WTC11 (cell line): ENCODE measurements around the gene ZNF764. TPM values are rescaled to one million over a fixed set of nuclear protein-coding genes. Genes with fewer than 3 reads are reported as not detected.

Experiments used
- ATAC-seq: fragments of 200-7000 bp; cut with Tn5 transposase; 2 replicates; pipeline ENCODE4 v1.10.0; 2021; ENCODE audit warnings: mild to moderate bottlenecking, moderate library complexity
- CTCF ChIA-PET: fragments of 300-600 bp; sonication (Branson Sonifier 250); formaldehyde crosslinking; loops from one replicate; lab custom pipeline; 2021; ENCODE audit warnings: antibody characterized with exemption; lab: Charles Lee
- POLR2A ChIA-PET: fragments of 350-600 bp; sonication (Branson Sonifier 250); formaldehyde crosslinking; loops from one replicate; lab custom pipeline; 2021; ENCODE audit warnings: antibody characterized with exemption; lab: Charles Lee
- DNase-seq: peaks from one replicate; pipeline ENCODE4 v3.0.0; 2021; ENCODE audit warnings: low spot score
- H3K27ac Mint-ChIP-seq: 2 replicates; pipeline ENCODE4 v1.8.0; 2021; ENCODE audit warnings: mixed read lengths
- H3K27me3 Mint-ChIP-seq: 2 replicates; pipeline ENCODE4 v1.8.0; 2021; ENCODE audit warnings: low read depth, mild to moderate bottlenecking, moderate library complexity, mixed read lengths
- H3K36me3 Mint-ChIP-seq: 2 replicates; pipeline ENCODE4 v1.8.0; 2021; ENCODE audit warnings: mixed read lengths
- H3K4me1 Mint-ChIP-seq: 2 replicates; pipeline ENCODE4 v1.8.0; 2022; ENCODE audit warnings: mixed read lengths
- H3K4me3 Mint-ChIP-seq: 2 replicates; pipeline ENCODE4 v1.8.0; 2021; ENCODE audit warnings: mild to moderate bottlenecking, moderate library complexity, mixed read lengths
- H3K9me3 Mint-ChIP-seq: 2 replicates; pipeline ENCODE4 v1.8.0; 2021; ENCODE audit warnings: mixed read lengths
- CREM ChIP-seq: sonication (generic); formaldehyde crosslinking; IDR thresholded peaks from 2 replicates; pipeline ENCODE4 v1.8.1; 2022; ENCODE audit warnings: mild to moderate bottlenecking, missing genetic modification reagents, moderate library complexity
- GTF2I ChIP-seq: fragments of 250-450 bp; sonication (Bioruptor Pico); conservative IDR thresholded peaks from 2 replicates; pipeline ENCODE4 v1.4.0; 2021; ENCODE audit warnings: mild to moderate bottlenecking
- IRF2 ChIP-seq: sonication (generic); formaldehyde crosslinking; IDR thresholded peaks from 2 replicates; pipeline ENCODE4 v1.8.0; 2022; ENCODE audit warnings: low read depth, missing genetic modification reagents, borderline replicate concordance
- JAZF1 ChIP-seq: fragments of 250-450 bp; sonication (Bioruptor Pico); IDR thresholded peaks from 2 replicates; pipeline ENCODE4 v1.9.0; 2021; ENCODE audit warnings: moderate library complexity, mild to moderate bottlenecking, inconsistent platforms
- JUN ChIP-seq: sonication (generic); formaldehyde crosslinking; IDR thresholded peaks from 2 replicates; pipeline ENCODE4 v1.8.0; 2023; ENCODE audit warnings: mild to moderate bottlenecking, missing genetic modification reagents
- MXD4 ChIP-seq: fragments of 250-450 bp; sonication (Bioruptor Pico); IDR thresholded peaks from 2 replicates; pipeline ENCODE4 v1.8.0; 2021; ENCODE audit warnings: mild to moderate bottlenecking, moderate library complexity, borderline replicate concordance
- MYBL2 ChIP-seq: sonication (generic); formaldehyde crosslinking; IDR thresholded peaks from 2 replicates; pipeline ENCODE4 v1.8.1; 2023; ENCODE audit warnings: mild to moderate bottlenecking, moderate library complexity, missing genetic modification reagents
- NFYB ChIP-seq: sonication (generic); formaldehyde crosslinking; conservative IDR thresholded peaks from 2 replicates; pipeline ENCODE4 v1.8.0; 2022; ENCODE audit warnings: low read depth, missing genetic modification reagents
- ZNF121 ChIP-seq: sonication (generic); formaldehyde crosslinking; IDR thresholded peaks from 2 replicates; pipeline ENCODE4 v1.8.0; 2023; ENCODE audit warnings: missing genetic modification reagents
- total RNA-seq: library from RNA; stranded (reverse); gene quantifications from 3 replicates; pipeline ENCODE4 v1.2.3, GENCODE V29; 2021
- TF ChIP-seq, protein P1 (sequence below): sonication (generic); formaldehyde crosslinking; IDR thresholded peaks from 2 replicates; pipeline ENCODE4 v1.8.1; 2023; ENCODE audit warnings: mild to moderate bottlenecking, moderate library complexity, missing genetic modification reagents
- TF ChIP-seq, protein P2 (sequence below): sonication (generic); formaldehyde crosslinking; IDR thresholded peaks from 2 replicates; pipeline ENCODE4 v1.8.1; 2022; ENCODE audit warnings: low read depth, missing genetic modification reagents, borderline replicate concordance
- TF ChIP-seq, protein P3 (sequence below): sonication (generic); formaldehyde crosslinking; IDR thresholded peaks from 2 replicates; pipeline ENCODE4 v1.8.0; 2022; ENCODE audit warnings: mild to moderate bottlenecking, missing genetic modification reagents
- TF ChIP-seq, protein P4 (sequence below): sonication (generic); formaldehyde crosslinking; IDR thresholded peaks from 2 replicates; pipeline ENCODE4 v1.8.1; 2023; ENCODE audit warnings: mild to moderate bottlenecking, missing genetic modification reagents
- TF ChIP-seq, protein P5 (sequence below): sonication (generic); formaldehyde crosslinking; IDR thresholded peaks from 2 replicates; pipeline ENCODE4 v1.8.0; 2022; ENCODE audit warnings: missing genetic modification reagents
- TF ChIP-seq, protein P6 (sequence below): fragments of 250-450 bp; sonication (Bioruptor Pico); IDR thresholded peaks from 2 replicates; pipeline ENCODE4 v1.9.0; 2021; ENCODE audit warnings: mild to moderate bottlenecking
- TF ChIP-seq, protein P7 (sequence below): sonication (generic); formaldehyde crosslinking; IDR thresholded peaks from 2 replicates; pipeline ENCODE4 v1.8.0; 2022; ENCODE audit warnings: mild to moderate bottlenecking, missing genetic modification reagents
- TF ChIP-seq, protein P8 (sequence below): sonication (generic); formaldehyde crosslinking; IDR thresholded peaks from 2 replicates; pipeline ENCODE4 v1.8.0; 2023; ENCODE audit warnings: missing genetic modification reagents
- TF ChIP-seq, protein P9 (sequence below): sonication (generic); formaldehyde crosslinking; IDR thresholded peaks from 2 replicates; pipeline ENCODE4 v1.8.1; 2022; ENCODE audit warnings: missing genetic modification reagents, borderline replicate concordance

Gene ZNF764
- total RNA-seq, 1 experiment from 2014 or later = 10.4 TPM

DNA sequence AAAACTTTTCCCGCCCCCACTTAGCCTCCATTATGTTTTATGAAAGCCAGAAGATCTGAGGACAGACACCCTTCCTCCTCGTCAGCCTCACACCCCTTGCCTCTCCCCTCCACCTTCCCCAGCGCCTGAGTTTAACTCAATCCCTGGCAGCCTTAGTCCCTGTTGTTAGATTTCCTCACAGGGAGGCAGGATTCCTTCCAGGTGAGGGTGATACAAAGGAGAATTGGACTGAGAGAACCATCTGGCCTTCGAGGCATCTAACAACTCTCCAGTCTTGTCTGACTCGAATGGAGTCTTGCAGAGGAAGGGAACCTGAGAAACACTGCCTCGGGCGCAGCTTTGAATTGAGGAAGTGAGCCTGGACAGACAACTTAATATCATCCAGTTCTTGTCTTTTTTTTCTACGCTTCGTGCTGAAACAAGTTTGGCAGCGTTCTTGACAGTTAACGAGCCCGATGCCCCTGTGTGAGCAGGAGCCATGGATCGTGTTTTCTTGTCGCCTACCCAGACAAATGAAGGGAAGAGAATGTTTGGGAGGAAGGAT lies 30.5 kb downstream of the ZNF764 start (continued):
- TF ChIP-seq, protein P1, sequence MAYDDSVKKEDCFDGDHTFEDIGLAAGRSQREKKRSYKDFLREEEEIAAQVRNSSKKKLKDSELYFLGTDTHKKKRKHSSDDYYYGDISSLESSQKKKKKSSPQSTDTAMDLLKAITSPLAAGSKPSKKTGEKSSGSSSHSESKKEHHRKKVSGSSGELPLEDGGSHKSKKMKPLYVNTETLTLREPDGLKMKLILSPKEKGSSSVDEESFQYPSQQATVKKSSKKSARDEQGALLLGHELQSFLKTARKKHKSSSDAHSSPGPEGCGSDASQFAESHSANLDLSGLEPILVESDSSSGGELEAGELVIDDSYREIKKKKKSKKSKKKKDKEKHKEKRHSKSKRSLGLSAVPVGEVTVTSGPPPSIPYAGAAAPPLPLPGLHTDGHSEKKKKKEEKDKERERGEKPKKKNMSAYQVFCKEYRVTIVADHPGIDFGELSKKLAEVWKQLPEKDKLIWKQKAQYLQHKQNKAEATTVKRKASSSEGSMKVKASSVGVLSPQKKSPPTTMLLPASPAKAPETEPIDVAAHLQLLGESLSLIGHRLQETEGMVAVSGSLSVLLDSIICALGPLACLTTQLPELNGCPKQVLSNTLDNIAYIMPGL (CRISPR knock-in tag) = no peak

DNA sequence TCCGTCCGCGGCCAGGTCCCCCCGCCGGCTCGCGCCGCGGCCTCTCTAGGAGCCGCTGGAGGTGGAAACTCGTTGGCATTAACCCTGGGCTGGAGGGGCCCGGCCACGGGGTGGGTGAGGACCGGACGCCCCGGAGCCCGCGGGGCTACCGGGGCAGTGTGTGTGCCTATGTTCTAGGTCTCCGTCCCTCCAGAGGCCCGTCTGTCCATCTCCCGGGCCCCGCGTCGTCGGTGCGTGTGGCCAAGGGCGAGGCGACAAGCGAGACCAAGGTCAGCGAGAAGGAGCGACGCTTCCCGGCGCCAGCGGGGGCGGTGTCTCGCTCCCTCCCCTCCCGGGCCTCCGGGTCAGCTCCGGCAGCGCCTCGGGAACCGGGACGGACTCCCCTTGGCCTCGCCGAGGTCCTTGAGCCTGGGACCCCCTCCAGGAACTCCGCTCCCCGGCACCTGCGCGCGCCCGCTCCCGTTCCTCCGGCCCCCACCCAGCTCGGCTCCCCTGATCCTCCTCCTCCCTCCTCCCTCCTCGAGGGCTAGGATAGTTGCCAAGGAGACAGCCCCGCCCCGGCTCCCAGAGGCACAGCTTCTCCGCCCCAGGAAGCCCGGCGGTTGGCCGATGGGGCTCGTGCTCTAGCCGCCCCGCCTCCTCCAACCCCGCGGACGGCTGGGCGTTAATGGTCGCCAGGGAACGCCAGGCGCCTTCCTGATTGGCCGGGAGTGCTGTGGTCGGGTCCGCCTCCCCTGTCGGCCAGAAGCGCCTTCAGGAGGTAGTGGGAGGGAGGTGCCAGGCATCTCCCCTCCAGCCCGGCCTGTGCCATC lies 31.1 kb downstream of the ZNF764 start:
- peak; percentile 99 for DNase-seq
- CTCF ChIA-PET = interaction anchor here (0.6 to 3.5 kb wide), 8 partner anchors 9 to 103 kb away, joined by 3 to 20 read pairs (median 4); partner anchors contain the start of gene DCTPP1
- H3K27me3 Mint-ChIP-seq = no peaks in the 10 kb centered on the region
- H3K36me3 Mint-ChIP-seq = peaks cover 11% of the 10 kb centered on the region; the same call in 1 of the 2 replicates
- H3K27ac Mint-ChIP-seq = peak overlapping the region; percentile 84
- POLR2A ChIA-PET = interaction anchor here (0.9 to 1.1 kb wide), 7 partner anchors 9 to 649 kb away, joined by 3 to 9 read pairs (median 3); partner anchors contain the start of genes ZNF688 and ZNF764
- H3K9me3 Mint-ChIP-seq = no peaks in the 10 kb centered on the region
- H3K4me3 Mint-ChIP-seq = peak overlapping the region; percentile 65
- peak; percentile 91 for ATAC-seq
- H3K4me1 Mint-ChIP-seq = peaks cover 16% of the 10 kb centered on the region
- 0 out of 2 replicates have a peak, but pooled peaks have one; percentile 26 for TF ChIP-seq MYBL2 (CRISPR knock-in tag)
- TF ChIP-seq, protein P2, sequence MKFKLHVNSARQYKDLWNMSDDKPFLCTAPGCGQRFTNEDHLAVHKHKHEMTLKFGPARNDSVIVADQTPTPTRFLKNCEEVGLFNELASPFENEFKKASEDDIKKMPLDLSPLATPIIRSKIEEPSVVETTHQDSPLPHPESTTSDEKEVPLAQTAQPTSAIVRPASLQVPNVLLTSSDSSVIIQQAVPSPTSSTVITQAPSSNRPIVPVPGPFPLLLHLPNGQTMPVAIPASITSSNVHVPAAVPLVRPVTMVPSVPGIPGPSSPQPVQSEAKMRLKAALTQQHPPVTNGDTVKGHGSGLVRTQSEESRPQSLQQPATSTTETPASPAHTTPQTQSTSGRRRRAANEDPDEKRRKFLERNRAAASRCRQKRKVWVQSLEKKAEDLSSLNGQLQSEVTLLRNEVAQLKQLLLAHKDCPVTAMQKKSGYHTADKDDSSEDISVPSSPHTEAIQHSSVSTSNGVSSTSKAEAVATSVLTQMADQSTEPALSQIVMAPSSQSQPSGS (CRISPR knock-in tag) = no peak
- TF ChIP-seq CREM (CRISPR knock-in tag) = no peak
- TF ChIP-seq IRF2 = no peak
- no peak for TF ChIP-seq MXD4
- TF ChIP-seq, protein P3, sequence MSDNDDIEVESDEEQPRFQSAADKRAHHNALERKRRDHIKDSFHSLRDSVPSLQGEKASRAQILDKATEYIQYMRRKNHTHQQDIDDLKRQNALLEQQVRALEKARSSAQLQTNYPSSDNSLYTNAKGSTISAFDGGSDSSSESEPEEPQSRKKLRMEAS (CRISPR knock-in tag) = no peak; the same call in none of the 2 replicates
- TF ChIP-seq NFYB (CRISPR knock-in tag) = 0 out of 2 replicates have a peak, but pooled peaks have one; percentile 37
- TF ChIP-seq, protein P4, sequence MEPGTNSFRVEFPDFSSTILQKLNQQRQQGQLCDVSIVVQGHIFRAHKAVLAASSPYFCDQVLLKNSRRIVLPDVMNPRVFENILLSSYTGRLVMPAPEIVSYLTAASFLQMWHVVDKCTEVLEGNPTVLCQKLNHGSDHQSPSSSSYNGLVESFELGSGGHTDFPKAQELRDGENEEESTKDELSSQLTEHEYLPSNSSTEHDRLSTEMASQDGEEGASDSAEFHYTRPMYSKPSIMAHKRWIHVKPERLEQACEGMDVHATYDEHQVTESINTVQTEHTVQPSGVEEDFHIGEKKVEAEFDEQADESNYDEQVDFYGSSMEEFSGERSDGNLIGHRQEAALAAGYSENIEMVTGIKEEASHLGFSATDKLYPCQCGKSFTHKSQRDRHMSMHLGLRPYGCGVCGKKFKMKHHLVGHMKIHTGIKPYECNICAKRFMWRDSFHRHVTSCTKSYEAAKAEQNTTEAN (CRISPR knock-in tag) = no peak
- TF ChIP-seq ZNF121 = no peak
- TF ChIP-seq, protein P5, sequence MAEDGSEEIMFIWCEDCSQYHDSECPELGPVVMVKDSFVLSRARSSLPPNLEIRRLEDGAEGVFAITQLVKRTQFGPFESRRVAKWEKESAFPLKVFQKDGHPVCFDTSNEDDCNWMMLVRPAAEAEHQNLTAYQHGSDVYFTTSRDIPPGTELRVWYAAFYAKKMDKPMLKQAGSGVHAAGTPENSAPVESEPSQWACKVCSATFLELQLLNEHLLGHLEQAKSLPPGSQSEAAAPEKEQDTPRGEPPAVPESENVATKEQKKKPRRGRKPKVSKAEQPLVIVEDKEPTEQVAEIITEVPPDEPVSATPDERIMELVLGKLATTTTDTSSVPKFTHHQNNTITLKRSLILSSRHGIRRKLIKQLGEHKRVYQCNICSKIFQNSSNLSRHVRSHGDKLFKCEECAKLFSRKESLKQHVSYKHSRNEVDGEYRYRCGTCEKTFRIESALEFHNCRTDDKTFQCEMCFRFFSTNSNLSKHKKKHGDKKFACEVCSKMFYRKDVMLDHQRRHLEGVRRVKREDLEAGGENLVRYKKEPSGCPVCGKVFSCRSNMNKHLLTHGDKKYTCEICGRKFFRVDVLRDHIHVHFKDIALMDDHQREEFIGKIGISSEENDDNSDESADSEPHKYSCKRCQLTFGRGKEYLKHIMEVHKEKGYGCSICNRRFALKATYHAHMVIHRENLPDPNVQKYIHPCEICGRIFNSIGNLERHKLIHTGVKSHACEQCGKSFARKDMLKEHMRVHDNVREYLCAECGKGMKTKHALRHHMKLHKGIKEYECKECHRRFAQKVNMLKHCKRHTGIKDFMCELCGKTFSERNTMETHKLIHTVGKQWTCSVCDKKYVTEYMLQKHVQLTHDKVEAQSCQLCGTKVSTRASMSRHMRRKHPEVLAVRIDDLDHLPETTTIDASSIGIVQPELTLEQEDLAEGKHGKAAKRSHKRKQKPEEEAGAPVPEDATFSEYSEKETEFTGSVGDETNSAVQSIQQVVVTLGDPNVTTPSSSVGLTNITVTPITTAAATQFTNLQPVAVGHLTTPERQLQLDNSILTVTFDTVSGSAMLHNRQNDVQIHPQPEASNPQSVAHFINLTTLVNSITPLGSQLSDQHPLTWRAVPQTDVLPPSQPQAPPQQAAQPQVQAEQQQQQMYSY = no peak
- TF ChIP-seq, protein P6, sequence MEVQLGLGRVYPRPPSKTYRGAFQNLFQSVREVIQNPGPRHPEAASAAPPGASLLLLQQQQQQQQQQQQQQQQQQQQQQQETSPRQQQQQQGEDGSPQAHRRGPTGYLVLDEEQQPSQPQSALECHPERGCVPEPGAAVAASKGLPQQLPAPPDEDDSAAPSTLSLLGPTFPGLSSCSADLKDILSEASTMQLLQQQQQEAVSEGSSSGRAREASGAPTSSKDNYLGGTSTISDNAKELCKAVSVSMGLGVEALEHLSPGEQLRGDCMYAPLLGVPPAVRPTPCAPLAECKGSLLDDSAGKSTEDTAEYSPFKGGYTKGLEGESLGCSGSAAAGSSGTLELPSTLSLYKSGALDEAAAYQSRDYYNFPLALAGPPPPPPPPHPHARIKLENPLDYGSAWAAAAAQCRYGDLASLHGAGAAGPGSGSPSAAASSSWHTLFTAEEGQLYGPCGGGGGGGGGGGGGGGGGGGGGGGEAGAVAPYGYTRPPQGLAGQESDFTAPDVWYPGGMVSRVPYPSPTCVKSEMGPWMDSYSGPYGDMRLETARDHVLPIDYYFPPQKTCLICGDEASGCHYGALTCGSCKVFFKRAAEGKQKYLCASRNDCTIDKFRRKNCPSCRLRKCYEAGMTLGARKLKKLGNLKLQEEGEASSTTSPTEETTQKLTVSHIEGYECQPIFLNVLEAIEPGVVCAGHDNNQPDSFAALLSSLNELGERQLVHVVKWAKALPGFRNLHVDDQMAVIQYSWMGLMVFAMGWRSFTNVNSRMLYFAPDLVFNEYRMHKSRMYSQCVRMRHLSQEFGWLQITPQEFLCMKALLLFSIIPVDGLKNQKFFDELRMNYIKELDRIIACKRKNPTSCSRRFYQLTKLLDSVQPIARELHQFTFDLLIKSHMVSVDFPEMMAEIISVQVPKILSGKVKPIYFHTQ (CRISPR knock-in tag) = no peak
- TF ChIP-seq JAZF1 (CRISPR knock-in tag) = no peak
- TF ChIP-seq JUN (CRISPR knock-in tag) = no peak
- TF ChIP-seq, protein P7, sequence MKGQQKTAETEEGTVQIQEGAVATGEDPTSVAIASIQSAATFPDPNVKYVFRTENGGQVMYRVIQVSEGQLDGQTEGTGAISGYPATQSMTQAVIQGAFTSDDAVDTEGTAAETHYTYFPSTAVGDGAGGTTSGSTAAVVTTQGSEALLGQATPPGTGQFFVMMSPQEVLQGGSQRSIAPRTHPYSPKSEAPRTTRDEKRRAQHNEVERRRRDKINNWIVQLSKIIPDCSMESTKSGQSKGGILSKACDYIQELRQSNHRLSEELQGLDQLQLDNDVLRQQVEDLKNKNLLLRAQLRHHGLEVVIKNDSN (CRISPR knock-in tag) = 0 out of 2 replicates have a peak, but pooled peaks have one; percentile 46
- TF ChIP-seq, protein P8, sequence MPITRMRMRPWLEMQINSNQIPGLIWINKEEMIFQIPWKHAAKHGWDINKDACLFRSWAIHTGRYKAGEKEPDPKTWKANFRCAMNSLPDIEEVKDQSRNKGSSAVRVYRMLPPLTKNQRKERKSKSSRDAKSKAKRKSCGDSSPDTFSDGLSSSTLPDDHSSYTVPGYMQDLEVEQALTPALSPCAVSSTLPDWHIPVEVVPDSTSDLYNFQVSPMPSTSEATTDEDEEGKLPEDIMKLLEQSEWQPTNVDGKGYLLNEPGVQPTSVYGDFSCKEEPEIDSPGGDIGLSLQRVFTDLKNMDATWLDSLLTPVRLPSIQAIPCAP (CRISPR knock-in tag) = no peak
- TF ChIP-seq, protein P9, sequence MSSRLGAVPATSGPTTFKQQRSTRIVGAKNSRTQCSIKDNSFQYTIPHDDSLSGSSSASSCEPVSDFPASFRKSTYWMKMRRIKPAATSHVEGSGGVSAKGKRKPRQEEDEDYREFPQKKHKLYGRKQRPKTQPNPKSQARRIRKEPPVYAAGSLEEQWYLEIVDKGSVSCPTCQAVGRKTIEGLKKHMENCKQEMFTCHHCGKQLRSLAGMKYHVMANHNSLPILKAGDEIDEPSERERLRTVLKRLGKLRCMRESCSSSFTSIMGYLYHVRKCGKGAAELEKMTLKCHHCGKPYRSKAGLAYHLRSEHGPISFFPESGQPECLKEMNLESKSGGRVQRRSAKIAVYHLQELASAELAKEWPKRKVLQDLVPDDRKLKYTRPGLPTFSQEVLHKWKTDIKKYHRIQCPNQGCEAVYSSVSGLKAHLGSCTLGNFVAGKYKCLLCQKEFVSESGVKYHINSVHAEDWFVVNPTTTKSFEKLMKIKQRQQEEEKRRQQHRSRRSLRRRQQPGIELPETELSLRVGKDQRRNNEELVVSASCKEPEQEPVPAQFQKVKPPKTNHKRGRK (CRISPR knock-in tag) = no peak
- TF ChIP-seq GTF2I (CRISPR knock-in tag) = no peak
